GM21786 (cell line): ENCODE results near the gene DIAPH1.

ENCODE experiments used
- ATAC-seq: cut with Tn5 transposase; IDR thresholded peaks from one replicate; pipeline ENCODE4 v1.9.1; 2021; ENCODE audit not compliant: unreplicated experiment

The DIAPH1 gene

DNA sequence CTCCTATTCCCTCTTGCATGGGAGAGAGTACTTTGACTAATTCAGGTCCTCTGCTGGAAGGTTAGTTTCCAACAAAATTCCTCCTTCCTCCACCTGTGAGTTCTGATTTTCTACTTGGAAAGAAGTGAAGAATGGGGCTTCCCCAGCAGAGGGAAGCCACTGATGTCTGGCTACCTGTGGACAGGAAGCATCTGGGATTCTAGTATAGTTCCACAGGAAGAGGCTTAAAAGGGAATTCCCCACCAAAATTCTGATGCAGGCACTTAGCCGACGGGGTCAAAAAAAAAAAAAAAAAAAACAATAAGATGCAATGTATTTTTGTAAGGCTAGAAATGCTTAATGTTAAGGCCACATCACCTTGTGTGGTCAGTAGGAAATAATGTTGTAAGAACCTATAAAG is 96.5 kb downstream of the DIAPH1 start:
- ATAC-seq, result no peak

DNA sequence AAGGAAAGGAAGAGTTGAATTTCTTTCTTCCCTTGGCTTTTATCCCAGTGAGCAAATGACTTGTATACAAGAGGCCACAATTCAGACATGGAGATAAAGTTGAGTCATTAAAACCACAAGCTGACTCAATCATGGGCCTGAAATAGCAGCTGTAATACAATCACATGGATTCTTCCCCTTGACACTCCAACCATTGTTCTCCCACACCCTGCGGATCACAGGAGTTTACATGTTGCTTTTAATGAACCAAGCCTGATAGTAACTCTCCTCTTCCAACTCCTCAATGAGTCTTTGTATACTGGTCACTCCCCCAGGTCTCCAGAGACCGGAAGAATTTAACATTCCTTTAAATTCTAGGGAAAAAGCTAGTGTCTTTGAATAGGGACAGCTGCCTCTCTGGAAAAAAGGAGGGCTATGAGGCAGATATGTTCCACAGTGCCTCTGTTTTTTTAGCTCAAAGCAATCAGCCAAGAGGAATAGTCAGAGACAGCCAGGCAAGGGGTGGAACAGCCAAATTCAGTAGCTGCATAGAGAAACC is 97.5 kb downstream of the DIAPH1 start:
- no peak for ATAC-seq

DNA sequence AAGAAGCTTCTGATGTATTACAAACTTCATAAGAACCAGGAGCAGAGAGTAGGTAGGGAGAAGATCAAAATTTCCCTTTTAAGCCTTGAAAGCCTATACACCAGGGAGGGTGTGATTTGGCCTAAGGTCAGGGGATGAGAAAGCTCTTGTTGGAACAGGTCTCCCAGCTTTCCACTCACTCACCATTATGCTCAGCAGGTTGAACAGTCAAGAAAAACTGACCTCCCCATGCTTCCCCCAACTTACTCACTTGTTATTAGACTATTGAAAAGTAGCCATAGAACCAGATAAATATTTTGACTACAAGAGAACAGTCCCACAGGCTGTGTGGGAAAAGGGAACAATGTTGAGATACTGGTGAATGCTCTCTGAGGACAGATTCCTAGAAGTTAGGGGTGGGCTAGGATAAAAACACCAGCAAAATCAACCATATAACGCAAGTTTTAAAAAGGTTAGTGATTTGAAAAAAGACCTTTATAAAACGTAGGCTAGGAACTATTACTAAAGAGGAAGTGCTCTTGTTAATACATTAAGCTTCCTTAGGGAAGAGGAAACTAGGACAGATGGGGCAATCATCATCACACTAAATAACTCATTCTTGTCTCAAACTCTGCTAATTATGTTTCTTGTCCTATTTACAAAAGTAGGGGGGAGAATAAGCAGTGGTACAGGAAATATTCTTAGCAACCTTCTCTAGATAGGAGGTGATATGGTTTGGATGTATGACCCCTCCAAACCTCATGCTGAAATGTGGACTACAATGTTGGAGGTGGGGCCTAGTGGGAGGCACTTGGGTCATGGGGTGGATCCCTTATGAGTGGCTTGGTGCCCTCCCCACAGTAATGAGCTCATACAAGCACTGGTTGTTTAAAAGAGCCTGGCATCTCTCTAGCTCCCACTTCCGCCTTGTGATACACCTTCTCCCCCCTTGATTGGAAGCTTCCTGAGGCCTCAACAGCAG is 98.9 kb downstream of the DIAPH1 start:
- ATAC-seq, result no peak

DNA sequence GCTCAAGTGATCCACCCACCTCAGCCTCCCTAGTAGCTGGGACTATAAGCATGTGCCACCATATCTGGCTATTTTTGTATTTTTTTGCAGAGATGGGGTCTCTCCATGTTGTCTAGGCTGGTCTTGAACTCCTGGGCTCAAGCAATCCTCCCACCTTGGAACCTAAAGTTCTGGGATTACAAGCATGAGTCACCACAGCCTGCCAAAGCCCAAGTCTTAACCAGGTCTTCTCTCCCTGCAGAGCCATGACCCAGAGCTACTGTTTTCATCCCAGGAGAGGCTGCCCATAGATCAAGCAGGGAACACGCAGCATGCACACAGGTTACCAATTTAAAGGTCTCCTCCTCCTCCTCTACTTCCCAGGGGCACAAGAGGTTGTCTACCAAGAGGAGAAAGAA is 100.2 kb downstream of the DIAPH1 start:
- no peak for ATAC-seq

DNA sequence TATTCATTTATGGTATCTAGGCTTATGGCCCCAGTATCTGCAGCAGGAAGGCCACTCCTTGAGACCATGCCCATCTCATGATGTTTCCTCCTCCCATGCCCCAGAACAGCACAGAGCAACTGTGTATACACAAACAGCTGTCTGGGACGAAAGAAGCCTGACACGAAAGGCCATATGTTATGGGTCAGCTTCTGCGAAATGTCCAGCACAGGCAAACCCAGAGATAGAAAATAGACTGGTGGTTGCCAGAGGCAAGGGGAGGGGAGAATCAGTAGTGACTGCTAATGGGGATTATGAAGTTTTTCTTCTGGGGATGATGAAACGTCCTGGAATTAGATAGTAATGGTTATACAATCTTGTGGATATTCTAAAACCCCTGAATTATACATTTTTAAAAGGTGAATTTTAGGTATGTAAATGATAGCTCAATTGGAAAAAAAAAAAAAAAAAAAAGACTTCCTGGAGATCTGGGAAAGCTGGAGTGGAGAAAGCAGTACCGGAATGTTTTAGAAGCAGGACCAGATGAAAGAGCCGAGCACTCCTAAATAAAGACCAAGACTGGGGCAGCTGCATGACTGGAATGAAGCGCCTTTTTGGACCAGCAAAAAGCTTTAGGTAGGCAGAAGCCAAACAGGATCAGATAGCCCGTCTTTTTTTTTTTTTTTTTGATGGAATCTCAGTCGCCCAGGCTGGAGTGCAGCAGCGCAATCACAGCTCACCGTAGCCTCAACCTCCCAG is 100.8 kb downstream of the DIAPH1 start:
- no peak for ATAC-seq

DNA sequence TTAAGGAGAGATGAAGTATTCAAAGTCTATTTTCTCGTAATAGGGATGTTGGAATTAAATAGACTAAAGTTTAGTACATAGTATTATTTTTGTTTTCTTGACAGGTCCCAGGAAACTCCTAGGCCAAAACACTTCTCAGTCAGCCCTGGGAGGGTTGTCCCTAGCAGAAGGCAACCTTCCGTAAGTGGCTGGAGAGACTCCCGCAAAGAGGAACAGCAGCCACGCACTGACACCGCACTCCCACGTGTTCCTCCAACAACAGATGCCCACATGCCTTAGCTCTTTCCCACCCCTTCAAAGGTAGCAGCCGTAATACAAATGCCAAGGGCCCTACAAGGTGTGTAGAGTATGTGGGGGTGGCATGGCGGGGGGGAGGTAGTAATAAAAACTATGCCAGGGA is 101.5 kb downstream of the DIAPH1 start:
- ATAC-seq, result no peak

DNA sequence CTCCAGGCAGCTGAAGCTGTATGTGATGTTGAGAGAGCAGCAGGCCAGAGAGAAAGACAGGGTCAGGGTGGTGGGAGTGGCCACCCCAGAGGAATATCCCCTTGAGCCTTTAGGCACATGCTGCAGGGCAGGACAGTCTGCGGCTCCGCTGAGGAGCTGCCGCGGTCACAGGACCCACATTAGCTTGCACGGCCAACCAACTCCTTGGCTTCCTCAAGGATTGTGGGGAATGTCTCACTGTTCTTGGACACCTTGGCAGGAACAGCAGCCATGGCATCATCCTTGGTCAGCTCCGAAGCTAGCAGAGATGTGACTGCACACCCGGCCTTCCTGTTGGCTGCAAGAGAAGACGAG is 102.2 kb downstream of the DIAPH1 start:
- ATAC-seq, result no peak

DNA sequence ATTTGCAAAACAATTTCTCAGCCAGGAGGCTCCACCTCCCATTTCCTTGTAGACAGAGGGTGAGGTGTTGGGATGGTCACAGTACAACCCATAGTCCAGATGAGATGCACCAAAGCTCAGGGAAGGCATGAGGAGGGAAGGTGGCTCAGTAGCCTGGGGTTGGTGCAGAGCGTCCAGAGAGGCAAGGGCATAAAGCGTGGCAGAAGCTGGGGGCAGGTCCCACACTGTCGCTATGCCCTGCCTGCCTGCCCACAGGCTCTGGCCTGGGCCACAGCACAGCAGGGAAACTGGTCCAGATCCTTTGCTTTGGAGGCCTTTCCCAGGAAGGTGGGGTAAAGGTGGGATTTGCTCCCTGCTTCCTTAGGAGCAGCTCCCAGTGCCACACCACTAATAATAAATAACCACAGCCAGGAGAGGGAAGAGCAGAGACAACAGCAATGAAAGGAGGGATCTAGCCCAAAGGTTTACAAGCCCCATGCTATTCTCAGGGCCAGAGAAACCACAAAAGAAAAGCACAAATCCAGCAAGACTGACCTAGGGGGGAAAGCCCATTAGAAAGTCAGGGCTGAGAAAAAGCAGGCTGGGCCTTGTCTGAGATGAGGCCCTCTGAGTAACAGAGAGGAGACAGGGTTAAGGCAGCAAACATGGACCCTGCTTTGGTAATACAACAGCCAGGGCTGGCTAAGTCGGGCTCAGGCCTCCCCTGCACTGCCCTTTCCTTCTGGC is 102.7 kb downstream of the DIAPH1 start:
- no peak for ATAC-seq

DNA sequence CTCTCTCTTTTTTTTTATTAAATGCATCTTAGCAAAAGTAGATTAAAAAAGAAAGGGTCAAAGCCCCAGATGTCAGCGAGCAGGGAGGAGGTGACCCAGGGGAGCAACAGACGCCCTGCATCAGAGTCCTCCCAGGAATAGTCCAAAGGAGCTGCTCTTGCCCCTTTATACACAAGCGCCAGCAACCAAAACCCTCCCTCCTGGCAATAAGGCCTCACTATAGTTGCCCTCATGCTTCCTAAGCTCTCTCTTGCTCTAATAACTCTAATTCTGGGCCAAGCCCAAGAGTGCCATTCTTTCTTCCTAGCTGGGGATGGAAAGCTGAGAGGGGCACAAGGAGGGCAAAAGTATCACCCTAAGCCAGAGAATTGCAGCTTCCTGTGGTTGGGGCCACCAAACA is 103.7 kb downstream of the DIAPH1 start:
- ATAC-seq, result no peak

DNA sequence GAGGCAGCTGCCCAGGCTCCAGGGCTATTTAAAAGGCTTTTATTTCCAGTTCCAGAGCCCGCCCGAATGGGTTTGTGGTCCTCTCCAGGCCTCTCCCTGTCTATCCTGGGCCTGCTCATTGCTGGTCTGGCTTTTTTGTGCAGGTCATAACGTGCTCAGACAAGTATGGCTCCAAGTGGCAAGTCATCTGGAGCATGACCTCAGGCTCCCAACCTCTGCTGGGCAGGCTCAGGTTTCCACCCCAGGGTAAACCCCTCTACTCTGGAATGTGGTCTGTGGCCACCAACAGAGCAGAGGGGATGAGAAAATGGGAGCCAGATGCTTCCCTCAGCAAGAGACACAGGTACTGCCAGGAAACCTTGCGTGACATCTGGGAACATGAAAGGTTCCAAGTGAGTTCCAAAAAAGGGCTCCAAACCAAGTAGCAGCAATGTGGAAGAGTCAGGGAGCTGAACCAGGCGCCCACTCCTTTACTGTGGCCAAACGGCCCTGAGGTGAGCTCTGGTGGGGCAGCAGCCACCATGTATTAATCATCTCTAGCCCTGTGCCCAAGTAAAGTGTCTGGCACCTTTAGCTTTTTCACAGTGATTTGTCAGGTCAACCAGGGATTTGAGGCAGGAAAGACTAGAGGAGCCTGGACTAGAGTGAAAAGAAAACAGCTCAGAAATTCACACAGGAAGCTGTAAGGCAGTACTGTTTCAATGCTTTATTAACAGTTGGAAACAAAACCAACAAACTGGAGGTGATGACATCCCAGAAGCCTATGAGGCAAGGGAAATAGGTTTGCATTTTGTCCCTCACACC is 104.3 kb downstream of the DIAPH1 start:
- peak; percentile 12 for ATAC-seq

DNA sequence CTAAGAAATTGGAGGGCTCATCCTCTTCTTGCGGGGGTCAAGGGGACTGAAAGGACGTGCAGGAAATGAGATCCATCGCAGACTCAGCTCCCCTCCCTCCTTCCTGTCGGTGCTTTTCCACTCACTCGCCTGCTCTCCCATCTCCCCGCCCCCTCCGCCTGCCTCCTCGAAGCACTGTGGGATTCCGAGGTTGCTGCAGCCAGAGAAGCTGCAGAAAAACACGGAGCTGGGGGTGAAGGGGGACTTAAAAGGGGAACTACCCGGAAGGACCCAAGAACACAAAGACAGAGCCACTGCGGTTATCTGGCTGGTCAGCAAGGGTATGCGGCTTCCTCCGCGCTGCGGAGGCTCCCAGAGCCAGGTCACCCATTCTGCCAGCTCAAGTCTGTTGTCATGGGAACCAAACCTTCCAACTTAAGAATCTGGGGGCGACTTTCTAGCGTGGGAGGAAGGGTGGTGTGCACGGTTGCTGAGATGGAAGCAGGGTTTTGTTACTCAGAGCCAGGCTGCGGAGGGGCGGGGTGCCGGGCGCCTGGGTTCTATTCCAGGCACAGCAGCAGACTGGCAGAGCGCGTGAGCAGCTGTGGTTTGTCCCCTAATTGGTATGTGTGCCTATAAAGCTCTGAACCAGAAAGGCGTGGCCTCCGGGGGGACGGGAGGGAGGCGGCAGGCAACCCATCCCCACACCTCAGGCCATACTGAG is 105.0 kb downstream of the DIAPH1 start:
- ATAC-seq, result peak; percentile 36

DNA sequence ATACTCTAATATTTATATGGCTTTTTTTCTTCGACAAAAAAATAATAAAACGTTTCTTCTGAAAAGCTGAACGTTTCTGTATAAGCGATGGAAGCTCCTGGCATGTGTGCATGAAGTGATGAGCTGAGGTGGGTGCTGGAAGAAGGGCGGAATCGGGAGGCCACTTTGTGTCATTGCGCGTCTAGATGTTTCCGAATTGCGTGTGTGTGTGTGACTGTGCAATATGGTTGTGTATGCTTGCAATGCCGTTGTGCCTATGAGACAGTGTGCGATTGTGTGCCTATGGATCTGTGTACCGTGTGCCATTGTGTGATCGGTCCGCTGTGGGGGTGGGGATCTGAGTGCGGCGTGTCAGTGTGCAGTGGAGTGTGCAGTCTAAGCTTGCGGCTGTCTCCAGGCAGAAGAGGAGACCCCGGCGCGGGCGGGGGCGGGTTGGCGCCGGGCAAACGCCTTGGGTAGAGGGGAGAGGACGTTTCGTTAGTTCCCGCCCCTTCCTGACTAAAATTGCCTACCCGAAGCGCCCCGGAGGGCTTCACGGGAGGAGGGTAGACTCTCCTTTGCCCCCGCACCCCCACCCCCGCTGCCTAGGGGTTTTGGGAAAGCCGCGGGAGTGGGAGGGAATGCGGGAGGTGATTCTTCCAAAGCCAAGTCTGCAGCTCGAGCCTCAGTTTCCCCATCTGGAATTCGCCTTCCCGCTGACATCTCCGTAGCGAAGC is 105.7 kb downstream of the DIAPH1 start:
- ATAC-seq, result no peak

DNA sequence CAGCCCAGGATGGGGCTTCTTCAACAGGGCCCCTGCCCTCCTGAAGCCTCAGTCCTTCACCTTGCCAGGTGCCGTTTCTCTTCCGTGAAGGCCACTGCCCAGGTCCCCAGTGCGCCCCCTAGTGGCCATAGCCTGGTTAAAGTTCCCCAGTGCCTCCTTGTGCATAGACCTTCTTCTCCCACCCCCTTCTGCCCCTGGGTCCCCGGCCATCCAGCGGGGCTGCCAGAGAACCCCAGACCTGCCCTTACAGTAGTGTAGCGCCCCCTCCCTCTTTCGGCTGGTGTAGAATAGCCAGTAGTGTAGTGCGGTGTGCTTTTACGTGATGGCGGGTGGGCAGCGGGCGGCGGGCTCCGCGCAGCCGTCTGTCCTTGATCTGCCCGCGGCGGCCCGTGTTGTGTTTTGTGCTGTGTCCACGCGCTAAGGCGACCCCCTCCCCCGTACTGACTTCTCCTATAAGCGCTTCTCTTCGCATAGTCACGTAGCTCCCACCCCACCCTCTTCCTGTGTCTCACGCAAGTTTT is 106.3 kb downstream of the DIAPH1 start:
- ATAC-seq, result no peak

DNA sequence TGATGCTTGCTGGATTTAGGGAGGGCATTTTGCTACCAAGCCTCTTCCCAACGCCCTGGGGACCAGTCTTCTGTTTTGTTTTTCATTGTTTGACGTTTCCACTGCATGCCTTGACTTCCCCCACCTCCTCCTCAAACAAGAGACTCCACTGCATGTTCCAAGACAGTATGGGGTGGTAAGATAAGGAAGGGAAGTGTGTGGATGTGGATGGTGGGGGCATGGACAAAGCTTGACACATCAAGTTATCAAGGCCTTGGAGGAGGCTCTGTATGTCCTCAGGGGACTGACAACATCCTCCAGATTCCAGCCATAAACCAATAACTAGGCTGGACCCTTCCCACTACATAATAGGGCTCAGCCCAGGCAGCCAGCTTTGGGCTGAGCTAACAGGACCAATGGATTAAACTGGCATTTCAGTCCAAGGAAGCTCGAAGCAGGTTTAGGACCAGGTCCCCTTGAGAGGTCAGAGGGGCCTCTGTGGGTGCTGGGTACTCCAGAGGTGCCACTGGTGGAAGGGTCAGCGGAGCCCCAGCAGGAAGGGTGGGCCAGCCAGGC is 107.0 kb downstream of the DIAPH1 start:
- ATAC-seq, result no peak

DNA sequence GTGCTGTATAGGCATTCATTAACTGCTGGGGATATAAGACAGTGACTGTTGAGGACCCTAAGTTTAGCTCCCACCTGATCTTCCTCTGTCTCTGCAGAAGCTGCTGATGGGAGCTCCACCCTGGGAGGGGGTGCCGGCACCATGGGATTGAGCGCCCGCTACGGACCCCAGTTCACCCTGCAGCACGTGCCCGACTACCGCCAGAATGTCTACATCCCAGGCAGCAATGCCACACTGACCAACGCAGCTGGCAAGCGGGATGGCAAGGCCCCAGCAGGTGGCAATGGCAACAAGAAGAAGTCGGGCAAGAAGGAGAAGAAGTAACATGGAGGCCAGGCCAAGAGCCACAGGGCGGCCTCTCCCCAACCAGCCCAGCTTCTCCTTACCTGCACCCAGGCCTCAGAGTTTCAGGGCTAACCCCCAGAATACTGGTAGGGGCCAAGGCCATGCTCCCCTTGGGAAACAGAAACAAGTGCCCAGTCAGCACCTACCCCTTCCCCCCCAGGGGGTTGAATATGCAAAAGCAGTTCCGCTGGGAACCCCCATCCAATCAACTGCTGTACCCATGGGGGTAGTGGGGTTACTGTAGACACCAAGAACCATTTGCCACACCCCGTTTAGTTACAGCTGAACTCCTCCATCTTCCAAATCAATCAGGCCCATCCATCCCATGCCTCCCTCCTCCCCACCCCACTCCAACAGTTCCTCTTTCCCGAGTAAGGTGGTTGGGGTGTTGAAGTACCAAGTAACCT is 107.8 kb downstream of the DIAPH1 start:
- peak; percentile 21 for ATAC-seq

DNA sequence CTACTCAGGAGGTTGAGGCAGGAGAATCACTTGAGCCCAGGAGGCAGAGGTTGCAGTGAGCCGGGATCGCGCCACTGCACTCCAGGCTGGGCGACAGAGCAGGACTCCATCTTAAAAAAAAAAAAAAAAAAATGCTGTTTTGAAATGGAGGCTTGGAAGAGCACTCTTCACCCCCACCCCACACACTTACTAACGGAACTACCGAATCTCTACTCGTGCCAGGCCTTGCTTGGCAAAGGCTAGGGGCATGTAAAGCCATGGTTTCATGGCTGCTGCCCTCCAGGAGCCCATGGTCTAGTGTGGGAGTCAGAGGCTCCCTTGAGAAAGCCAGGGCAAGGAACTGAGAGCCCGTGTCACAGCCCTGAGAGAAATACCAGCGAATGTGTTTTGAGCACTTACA is 108.6 kb downstream of the DIAPH1 start:
- no peak for ATAC-seq

DNA sequence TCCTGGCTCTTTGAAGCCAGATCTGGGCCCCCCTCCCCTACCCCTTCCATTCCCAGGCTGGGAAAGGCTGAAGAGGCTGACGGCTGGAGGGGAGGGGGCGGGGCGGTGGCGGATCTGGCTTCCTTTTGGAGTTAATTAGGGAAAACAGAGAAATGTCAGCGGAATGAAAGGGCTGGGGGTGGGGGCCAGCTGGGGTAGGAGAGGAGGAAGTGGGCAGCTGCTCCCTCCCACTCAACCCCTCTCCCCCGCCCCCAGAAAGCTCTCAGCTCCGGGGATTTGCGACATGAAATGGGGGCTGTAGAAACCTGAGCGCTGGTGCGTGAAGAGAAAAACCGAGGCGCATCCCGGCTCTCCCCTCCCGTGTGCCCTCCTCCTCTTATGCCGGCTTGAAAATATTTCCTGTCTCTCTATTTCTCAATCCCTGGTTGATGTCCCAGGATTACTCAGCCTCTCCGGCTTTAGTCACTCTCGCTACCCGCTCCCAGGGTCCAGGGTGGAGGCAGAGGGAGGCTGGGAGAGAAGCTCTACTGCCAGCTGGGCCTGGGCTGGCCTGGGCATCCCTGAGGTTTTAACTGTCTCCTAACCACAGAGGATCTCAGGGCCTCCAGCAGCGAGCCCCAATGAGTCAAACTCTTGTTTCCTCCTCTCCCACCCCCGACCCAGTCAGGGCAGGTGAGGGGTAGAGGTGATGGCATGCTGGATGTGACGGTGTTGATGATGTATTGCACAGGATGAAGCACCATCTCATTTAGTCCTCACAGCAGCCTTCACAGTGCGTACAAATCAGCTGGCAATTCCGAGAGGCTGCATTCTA is 109.8 kb downstream of the DIAPH1 start:
- no peak for ATAC-seq
